GM12873 (cell line): ENCODE measurements around the gene DLG5.

Experiments
- TF ChIP-seq, protein P1 (sequence below): IDR thresholded peaks from 2 replicates; pipeline ENCODE4 v1.5.1; 2012; ENCODE audit warnings: low read depth, mild to moderate bottlenecking, moderate library complexity, low read length, control low read depth; ENCODE audit not compliant: insufficient read depth; ENCODE audit errors: missing control alignments

The DLG5 gene

GRCh38 chr10:77910524-77911145 lies 15.9 kb downstream of the DLG5 start:
- TF ChIP-seq, protein P1, sequence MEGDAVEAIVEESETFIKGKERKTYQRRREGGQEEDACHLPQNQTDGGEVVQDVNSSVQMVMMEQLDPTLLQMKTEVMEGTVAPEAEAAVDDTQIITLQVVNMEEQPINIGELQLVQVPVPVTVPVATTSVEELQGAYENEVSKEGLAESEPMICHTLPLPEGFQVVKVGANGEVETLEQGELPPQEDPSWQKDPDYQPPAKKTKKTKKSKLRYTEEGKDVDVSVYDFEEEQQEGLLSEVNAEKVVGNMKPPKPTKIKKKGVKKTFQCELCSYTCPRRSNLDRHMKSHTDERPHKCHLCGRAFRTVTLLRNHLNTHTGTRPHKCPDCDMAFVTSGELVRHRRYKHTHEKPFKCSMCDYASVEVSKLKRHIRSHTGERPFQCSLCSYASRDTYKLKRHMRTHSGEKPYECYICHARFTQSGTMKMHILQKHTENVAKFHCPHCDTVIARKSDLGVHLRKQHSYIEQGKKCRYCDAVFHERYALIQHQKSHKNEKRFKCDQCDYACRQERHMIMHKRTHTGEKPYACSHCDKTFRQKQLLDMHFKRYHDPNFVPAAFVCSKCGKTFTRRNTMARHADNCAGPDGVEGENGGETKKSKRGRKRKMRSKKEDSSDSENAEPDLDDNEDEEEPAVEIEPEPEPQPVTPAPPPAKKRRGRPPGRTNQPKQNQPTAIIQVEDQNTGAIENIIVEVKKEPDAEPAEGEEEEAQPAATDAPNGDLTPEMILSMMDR = no peak

GRCh38 chr10:77909749-77910375 lies 16.7 kb downstream of the DLG5 start:
- TF ChIP-seq, protein P1 = no peak

DNA sequence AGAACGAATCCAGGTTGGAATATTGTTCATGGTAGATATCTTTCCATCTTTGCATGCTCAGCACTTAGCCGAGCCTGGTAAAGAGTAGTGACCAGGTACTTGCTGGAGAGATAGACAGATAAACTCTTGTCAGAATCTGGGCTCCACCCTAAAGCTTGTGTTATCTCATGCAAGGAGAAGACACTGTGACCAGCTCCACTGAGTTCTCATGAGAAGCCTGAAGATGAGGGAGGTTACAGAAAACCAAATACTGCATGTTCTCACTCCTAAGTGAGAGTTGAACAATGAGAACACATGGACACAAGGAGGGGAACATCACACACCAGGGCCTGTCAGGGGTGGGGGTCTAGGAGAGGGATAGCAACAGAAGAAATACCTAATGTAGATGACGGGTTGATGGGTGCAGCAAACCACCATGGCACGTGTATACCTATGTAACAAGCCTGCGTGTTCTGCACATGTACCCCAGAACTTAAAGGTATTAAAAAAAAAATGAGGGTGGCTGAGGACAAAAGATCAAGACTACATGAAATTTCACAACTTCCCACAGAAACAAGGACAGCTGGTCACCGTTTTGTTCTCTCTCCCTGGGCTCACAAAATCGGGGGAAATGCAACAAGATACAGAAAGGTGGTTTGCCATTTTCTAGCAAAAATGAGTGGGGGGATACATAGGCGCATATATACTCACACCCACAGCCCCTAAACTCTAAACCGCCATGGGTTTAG lies 17.4 kb downstream of the DLG5 start:
- TF ChIP-seq, protein P1 = no peak

DNA sequence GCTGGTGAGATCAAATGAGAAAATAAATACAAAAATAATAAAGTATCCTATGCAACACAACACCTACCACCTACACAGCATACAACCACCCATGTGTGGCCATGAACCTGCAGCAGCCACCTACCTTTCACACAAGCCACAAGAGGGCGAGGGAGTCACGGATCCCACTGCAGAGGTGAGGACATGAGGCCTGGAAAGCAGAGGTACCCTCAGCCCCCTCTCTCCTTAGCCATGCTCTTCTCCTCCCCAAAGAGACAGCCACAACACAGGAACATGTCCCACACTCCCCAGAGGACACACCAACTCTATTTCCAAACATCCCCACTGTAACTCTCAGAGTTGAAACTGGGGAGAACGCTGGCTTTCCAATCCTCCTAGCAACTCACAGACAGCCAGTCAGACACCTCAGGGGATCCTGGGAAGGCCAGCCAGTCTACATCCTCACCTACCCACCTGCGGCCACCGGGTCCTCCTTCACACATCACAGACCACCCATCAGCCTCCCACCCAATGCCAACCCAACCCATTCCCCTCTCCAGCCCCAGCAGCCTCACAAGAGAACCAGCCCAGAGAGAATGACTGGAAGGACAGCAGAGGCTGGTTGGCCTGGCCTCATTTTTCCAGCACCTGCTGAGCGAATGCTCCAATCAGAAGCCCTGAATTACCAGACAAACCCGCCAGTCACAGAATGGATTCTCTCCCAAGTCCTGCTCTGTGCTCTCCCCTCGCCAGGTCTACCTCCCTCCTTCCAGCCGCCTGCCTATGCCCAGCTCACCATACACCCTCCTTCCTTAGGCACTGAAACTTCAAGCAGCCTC lies 18.4 kb downstream of the DLG5 start:
- TF ChIP-seq, protein P1 = peak; percentile 52

DNA sequence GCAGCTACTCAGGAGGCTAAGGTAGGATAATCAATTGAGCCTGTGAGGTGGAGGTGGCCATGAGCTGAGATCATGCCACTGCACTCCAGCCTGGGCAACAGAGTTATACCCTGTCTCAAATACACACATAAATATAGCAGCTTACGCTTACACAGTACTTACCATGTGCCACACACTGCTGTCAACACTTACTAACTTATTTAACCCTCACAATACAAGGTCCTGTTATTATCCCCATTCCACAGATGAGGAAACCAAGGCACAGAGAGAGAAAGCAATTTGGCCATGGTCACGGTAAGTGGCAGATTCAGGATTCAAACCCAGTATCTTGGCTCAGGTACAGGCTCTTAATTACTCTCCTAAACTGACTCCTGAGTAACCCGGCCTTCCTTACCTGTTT lies 19.1 kb downstream of the DLG5 start:
- TF ChIP-seq, protein P1 = no peak

DNA sequence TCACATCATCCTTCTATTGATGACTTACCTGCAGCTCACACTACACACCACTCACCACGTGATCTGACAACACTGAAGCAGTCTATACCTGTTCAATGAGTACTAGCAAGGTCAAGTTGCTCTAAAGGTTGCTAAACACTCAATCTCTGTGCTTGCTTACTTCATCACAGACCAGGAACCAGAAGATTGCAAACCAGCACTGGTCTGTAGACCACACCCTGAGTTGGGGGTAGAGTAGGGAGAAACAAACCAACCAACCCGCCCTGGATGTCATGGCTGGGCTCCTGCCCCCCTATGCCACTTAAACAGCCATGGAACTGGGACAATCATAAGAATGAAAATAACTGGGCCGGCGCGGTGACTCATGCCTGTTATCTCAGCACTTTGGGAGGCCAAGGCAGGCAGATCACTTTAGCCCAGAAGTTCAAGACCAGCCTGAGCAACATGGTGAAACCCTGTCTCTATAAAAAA lies 19.6 kb downstream of the DLG5 start:
- TF ChIP-seq, protein P1 = no peak
